Upper lobe of left lung (tissue), 4 donors: Measurements from ENCODE around the gene FRMD3.

Experiments used
- CTCF ChIP-seq, 6 experiments: fragments of 450-650 bp in 4 of 6; fragments of 200-600 bp in 2 of 6; sonication (generic) in 2 of 6; IDR thresholded peaks; one replicate each; pipeline ENCODE4 v1.5.1; 2016 to 2019; ENCODE audit warnings: antibody characterized with exemption in 6 of 6
- POLR2A ChIP-seq, 4 donors: fragments of 450-650 bp; IDR thresholded peaks; one replicate each; pipeline ENCODE4 v1.5.1; 2016 to 2017; ENCODE audit warnings: antibody characterized with exemption in 4 of 4, mild to moderate bottlenecking in 2 of 4
- POLR2AphosphoS5 ChIP-seq, 2 donors: sonication (generic); formaldehyde crosslinking; IDR thresholded peaks; one replicate each; pipeline ENCODE4 v1.5.1; 2017; ENCODE audit warnings: antibody characterized with exemption in 2 of 2

- TF ChIP-seq CTCF (IDR thresholded peaks at IDR 0.05) (no peak), POLR2A (IDR thresholded peaks at IDR 0.05) (no peak), POLR2AphosphoS5 (IDR thresholded peaks at IDR 0.05) (no peak)
Measured at GRCh38 chr9:83296123-83296522, 242.1 kb downstream of the FRMD3 start.
